HG03565 (cell line): ENCODE measurements around the gene SELENOO.

Experiments used
- ATAC-seq: cut with Tn5 transposase; IDR thresholded peaks from one replicate; pipeline ENCODE4 v1.9.1; 2021; ENCODE audit warnings: mild to moderate bottlenecking, moderate library complexity; ENCODE audit not compliant: unreplicated experiment

The SELENOO gene

GRCh38 chr22:50251477-50252081 lies 50.8 kb downstream of the SELENOO start:
- ATAC-seq: no peak

- ATAC-seq: no peak
These were observed 51.6 kb downstream of the SELENOO start for GRCh38 chr22:50252082-50253045.

GRCh38 chr22:50253046-50253915 lies 52.5 kb downstream of the SELENOO start:
- ATAC-seq: no peak

- ATAC-seq: no peak
These were observed 53.1 kb downstream of the SELENOO start for GRCh38 chr22:50253941-50254340.

- no peak for ATAC-seq
These were observed 54.3 kb downstream of the SELENOO start for GRCh38 chr22:50255099-50255498.

- no peak for ATAC-seq
These were observed 54.8 kb downstream of the SELENOO start for GRCh38 chr22:50255607-50256006.

- no peak for ATAC-seq
These were observed 55.5 kb downstream of the SELENOO start for GRCh38 chr22:50256258-50256862.

GRCh38 chr22:50257041-50257440 lies 56.2 kb downstream of the SELENOO start:
- ATAC-seq: no peak

- no peak for ATAC-seq
These were observed 56.9 kb downstream of the SELENOO start for GRCh38 chr22:50257451-50258360.

- no peak for ATAC-seq
These were observed 57.8 kb downstream of the SELENOO start for GRCh38 chr22:50258361-50259292.

GRCh38 chr22:50259302-50259701 lies 58.5 kb downstream of the SELENOO start:
- no peak for ATAC-seq

GRCh38 chr22:50260434-50260800 lies 59.6 kb downstream of the SELENOO start:
- no peak for ATAC-seq

- no peak for ATAC-seq
These were observed 60.2 kb downstream of the SELENOO start for GRCh38 chr22:50260801-50261614.

GRCh38 chr22:50261615-50262459 lies 61.0 kb downstream of the SELENOO start, which contains the start of gene MAPK12:
MAPK12 (minus strand) TSS chr22:50261683; CDS start chr22:50261509, 174 bp downstream.
- ATAC-seq: no peak

GRCh38 chr22:50262460-50262911 lies 61.7 kb downstream of the SELENOO start:
- no peak for ATAC-seq

GRCh38 chr22:50262973-50263617 lies 62.3 kb downstream of the SELENOO start:
- ATAC-seq: no peak
